Suppressor macrophage (primary cell): ENCODE results near the gene SHF.
"Not testable (repeated sequence)": the region's sequence is repeated elsewhere in the genome, so short reads cannot be mapped to it uniquely, and the experiment has no call there.

ENCODE experiments used
- DNase-seq, 4 experiments: peaks; one replicate each; pipeline ENCODE4 v3.0.0-alpha.2; 2020 to 2022
- total RNA-seq, 17 experiments: gene quantifications; one replicate each; lab custom pipeline; 2026; ENCODE audit warnings: mixed read lengths in 6 of 17, inconsistent platforms in 3 of 17; lab: John Stamatoyannopoulos, UW

SHF gene
- 0.08 to 2.1 (median 0.60) reads per million in 17 experiments for total RNA-seq

- peak; percentile 42 to 76 (median 62) for DNase-seq
Observed at GRCh38 chr15:45187894-45188830, at the start of gene SHF. Gene SHF, minus strand, starts transcription at chr15:45187966. Its CDS starts 15 bp downstream, at chr15:45187951.

- not testable (repeated sequence) for DNase-seq
Observed at GRCh38 chr15:45236806-45237205, 49.0 kb upstream of the SHF start.

- DNase-seq = no peak
Observed at GRCh38 chr15:45234562-45235235, 46.9 kb upstream of the SHF start.

- DNase-seq = no peak
Observed at GRCh38 chr15:45231864-45232562, 44.2 kb upstream of the SHF start.

- DNase-seq = no peak
Observed at GRCh38 chr15:45231132-45231531, 43.4 kb upstream of the SHF start.

- DNase-seq = peak in 1 of 4 experiments; percentile 3
Observed at GRCh38 chr15:45230245-45230965, 42.6 kb upstream of the SHF start.

GRCh38 chr15:45228931-45229330, 41.2 kb upstream of the SHF start:
- no peak for DNase-seq

GRCh38 chr15:45225506-45226273, 37.9 kb upstream of the SHF start:
- DNase-seq = no peak

- DNase-seq = no peak
Observed at GRCh38 chr15:45224621-45225217, 37.0 kb upstream of the SHF start.

GRCh38 chr15:45221967-45222366, 34.2 kb upstream of the SHF start:
- no peak for DNase-seq

GRCh38 chr15:45221053-45221599, 33.4 kb upstream of the SHF start:
- DNase-seq = no peak

- DNase-seq = no peak
Observed at GRCh38 chr15:45212493-45212892, 24.7 kb upstream of the SHF start.

- DNase-seq = peak; percentile 69 to 83 (median 77)
Observed at GRCh38 chr15:45205192-45205591, 17.4 kb upstream of the SHF start.

GRCh38 chr15:45203182-45203581, 15.4 kb upstream of the SHF start:
- peak; percentile 64 to 80 (median 67) for DNase-seq

GRCh38 chr15:45201869-45202268, 14.1 kb upstream of the SHF start:
- no peak for DNase-seq

GRCh38 chr15:45201557-45201859, 13.7 kb upstream of the SHF start:
- no peak for DNase-seq

GRCh38 chr15:45200799-45201556, 13.2 kb upstream of the SHF start:
- DNase-seq = peak; percentile 82 to 87 (median 85)

- peak; percentile 93 to 99 (median 96) for DNase-seq
Observed at GRCh38 chr15:45200001-45200798, 12.4 kb upstream of the SHF start.

- peak in 3 of 4 experiments; percentile 17 to 29 (median 23) for DNase-seq
Observed at GRCh38 chr15:45199136-45199810, 11.5 kb upstream of the SHF start.
